ENCODE data around the gene CDNF.

Gene CDNF

DNA sequence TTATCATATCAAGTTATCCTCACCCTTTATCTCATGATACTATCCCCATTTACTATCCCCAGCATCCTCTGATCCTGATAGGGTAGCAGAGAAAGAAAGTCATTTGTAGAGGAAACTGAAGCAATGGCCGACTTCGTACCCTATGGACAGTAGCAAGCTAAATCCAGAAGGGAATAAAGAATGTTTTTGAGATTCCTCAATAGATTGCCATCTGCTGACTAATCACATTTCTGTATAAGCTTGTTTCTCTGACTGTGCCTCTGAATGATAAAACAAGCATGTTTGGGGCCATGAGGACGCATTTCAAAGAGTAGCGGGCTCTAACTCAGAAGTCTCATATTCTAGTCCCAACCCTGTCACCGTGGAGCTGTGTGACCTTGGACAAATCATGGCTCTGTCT is 49.9 kb downstream of the CDNF start:
- Histone ChIP-seq H3K4me1 (ENCODE audit: insufficient read depth, low read length, severe bottlenecking) (no peaks in the 10 kb centered on the region), H3K27me3 (ENCODE audit: insufficient read depth, low read length) (peaks cover 7% of the 10 kb centered on the region; the same call in 1 of the 2 replicates), H3K4me2 (ENCODE audit: low read length) (no peak overlapping the region), H3K9ac (ENCODE audit: low read length) (no peak overlapping the region), H3K9me2 (ENCODE audit: low read depth, low read length) (no peaks in the 10 kb centered on the region), H3K9me3 (ENCODE audit: low read length) (peaks cover 14% of the 10 kb centered on the region; the same call in 1 of the 2 replicates), H3K79me2 (ENCODE audit: insufficient read depth, low read length) (no peaks in the 10 kb centered on the region), H3K36me3 (ENCODE audit: insufficient read depth, low read length) (no peaks in the 10 kb centered on the region; the same call in 1 of the 2 replicates), H4K20me1 (ENCODE audit: insufficient read depth, low read length) (no peaks in the 10 kb centered on the region), H3K27ac (ENCODE audit: low read depth, low read length, poor library complexity, severe bottlenecking) (no peak overlapping the region), H2AFZ (ENCODE audit: low read length) (no peak overlapping the region), H3K4me3 (ENCODE audit: low read depth, low read length, poor library complexity, severe bottlenecking) (no peak overlapping the region), H3F3A (ENCODE audit: insufficient read depth, low read length) (no peaks in the 10 kb centered on the region)
- no peak for TF ChIP-seq CTCF (IDR thresholded peaks at IDR 0.05; ENCODE audit: low read length)
- no peak for TF ChIP-seq EZH2 (IDR thresholded peaks at IDR 0.05; ENCODE audit: borderline replicate concordance, low read length)

GRCh38 chr10:14784459-14785055 is 53.3 kb downstream of the CDNF start:
- Histone ChIP-seq H3K27ac (ENCODE audit: low read depth, low read length, poor library complexity, severe bottlenecking) (no peak overlapping the region), H3K36me3 (ENCODE audit: insufficient read depth, low read length) (no peaks in the 10 kb centered on the region; the same call in 1 of the 2 replicates), H3K9me3 (ENCODE audit: low read length) (peaks cover 14% of the 10 kb centered on the region; the same call in 1 of the 2 replicates), H3K9me2 (ENCODE audit: low read depth, low read length) (no peaks in the 10 kb centered on the region), H3F3A (ENCODE audit: insufficient read depth, low read length) (no peaks in the 10 kb centered on the region), H4K20me1 (ENCODE audit: insufficient read depth, low read length) (no peaks in the 10 kb centered on the region), H2AFZ (ENCODE audit: low read length) (no peak overlapping the region), H3K4me2 (ENCODE audit: low read length) (no peak overlapping the region), H3K79me2 (ENCODE audit: insufficient read depth, low read length) (no peaks in the 10 kb centered on the region), H3K4me3 (ENCODE audit: low read depth, low read length, poor library complexity, severe bottlenecking) (no peak overlapping the region), H3K27me3 (ENCODE audit: insufficient read depth, low read length) (peaks cover 7% of the 10 kb centered on the region; the same call in 1 of the 2 replicates), H3K4me1 (ENCODE audit: insufficient read depth, low read length, severe bottlenecking) (no peaks in the 10 kb centered on the region), H3K9ac (ENCODE audit: low read length) (no peak overlapping the region)
- no peak for TF ChIP-seq CTCF (IDR thresholded peaks at IDR 0.05; ENCODE audit: low read length)
- no peak for TF ChIP-seq EZH2 (IDR thresholded peaks at IDR 0.05; ENCODE audit: borderline replicate concordance, low read length)

DNA sequence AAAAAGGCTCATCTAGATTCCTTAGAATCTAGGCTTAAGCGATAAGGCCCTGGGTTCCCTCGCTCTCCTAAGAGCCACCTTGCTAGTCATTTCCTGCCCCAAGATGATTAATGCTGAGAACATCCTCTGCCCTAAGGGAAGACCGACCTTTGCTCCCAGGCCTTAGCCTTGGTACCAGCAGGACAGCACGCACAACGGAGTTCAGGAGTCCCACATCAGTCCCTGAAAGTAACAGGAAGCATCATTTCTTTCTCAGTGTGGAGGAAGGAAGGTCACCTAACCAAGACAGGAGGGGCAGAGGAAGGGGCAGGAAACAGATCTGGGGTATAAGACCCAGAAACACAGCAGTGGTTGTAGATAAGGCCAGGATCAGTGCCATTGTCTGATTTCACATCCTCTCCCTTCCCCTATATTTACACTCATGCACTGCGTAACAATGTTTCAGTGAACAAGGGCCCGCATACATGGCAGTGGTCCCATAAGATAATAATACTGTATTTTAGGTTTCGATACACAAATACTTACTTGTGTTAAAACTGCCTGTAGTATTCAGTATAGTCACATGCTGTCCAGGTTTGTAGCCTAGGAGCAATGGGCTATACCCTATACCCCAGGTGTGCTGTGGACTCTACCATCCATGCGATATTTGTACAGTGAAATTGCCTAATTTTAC is 55.0 kb downstream of the CDNF start:
- TF ChIP-seq CTCF (IDR thresholded peaks at IDR 0.05; ENCODE audit: low read length) (no peak), EZH2 (IDR thresholded peaks at IDR 0.05; ENCODE audit: borderline replicate concordance, low read length) (no peak)
- H2AFZ ChIP-seq (ENCODE audit: low read length) = no peak overlapping the region

More for the DNA sequence above, 55.0 kb downstream of the CDNF start:
- H3K36me3 ChIP-seq (ENCODE audit: insufficient read depth, low read length) = no peaks in the 10 kb centered on the region
- H3K27ac ChIP-seq (ENCODE audit: low read depth, low read length, poor library complexity, severe bottlenecking) = no peak overlapping the region
- no peaks in the 10 kb centered on the region for H3K9me2 ChIP-seq (ENCODE audit: low read depth, low read length)
- H3K9ac ChIP-seq (ENCODE audit: low read length) = no peak overlapping the region
- H3K27me3 ChIP-seq (ENCODE audit: insufficient read depth, low read length) = peaks cover 3% of the 10 kb centered on the region; the same call in 1 of the 2 replicates
- no peaks in the 10 kb centered on the region for H4K20me1 ChIP-seq (ENCODE audit: insufficient read depth, low read length)
- no peaks in the 10 kb centered on the region for H3K4me1 ChIP-seq (ENCODE audit: insufficient read depth, low read length, severe bottlenecking)
- no peaks in the 10 kb centered on the region for H3K79me2 ChIP-seq (ENCODE audit: insufficient read depth, low read length)
- no peak overlapping the region for H3K4me3 ChIP-seq (ENCODE audit: low read depth, low read length, poor library complexity, severe bottlenecking)
- no peak overlapping the region for H3K4me2 ChIP-seq (ENCODE audit: low read length)
- peaks cover 8% of the 10 kb centered on the region; the same call in 1 of the 2 replicates for H3K9me3 ChIP-seq (ENCODE audit: low read length)
- no peaks in the 10 kb centered on the region for H3F3A ChIP-seq (ENCODE audit: insufficient read depth, low read length)

Measured in OCI-LY1 (cell line).